GM12891 (cell line): ENCODE data around the gene HOXB1.

Source experiments
- DNase-seq: peaks from one replicate; pipeline ENCODE4 v3.0.0; 2011; ENCODE audit warnings: low spot score; ENCODE audit not compliant: insufficient read length
- FAIRE-seq: peaks from 2 replicates; lab custom pipeline; 2011; peaks lifted over from hg19 to GRCh38; lab: Jason Lieb, UNC
- PAX5 ChIP-seq: IDR thresholded peaks from 2 replicates; pipeline ENCODE4 v1.6.1; 2011; ENCODE audit warnings: low read length, moderate library complexity, mild to moderate bottlenecking; ENCODE audit not compliant: insufficient read depth, severe bottlenecking
- POLR2A ChIP-seq: IDR thresholded peaks from 2 replicates; pipeline ENCODE4 v1.6.1; 2011; ENCODE audit warnings: low read depth, low read length, control low read depth
- POLR2AphosphoS5 ChIP-seq: IDR thresholded peaks from 2 replicates; pipeline ENCODE4 v1.6.1; 2011; ENCODE audit warnings: low read depth, low read length, control low read depth
- POU2F2 ChIP-seq: IDR thresholded peaks from 2 replicates; pipeline ENCODE4 v1.6.1; 2011; ENCODE audit warnings: low read depth, mild to moderate bottlenecking, control low read depth, low read length, moderate library complexity
- SPI1 ChIP-seq: IDR thresholded peaks from 2 replicates; pipeline ENCODE4 v1.6.1; 2011; ENCODE audit warnings: low read depth, low read length, control low read depth
- TAF1 ChIP-seq: IDR thresholded peaks from 2 replicates; pipeline ENCODE4 v1.6.1; 2011; ENCODE audit warnings: low read depth, low read length, control low read depth

Gene HOXB1

DNA sequence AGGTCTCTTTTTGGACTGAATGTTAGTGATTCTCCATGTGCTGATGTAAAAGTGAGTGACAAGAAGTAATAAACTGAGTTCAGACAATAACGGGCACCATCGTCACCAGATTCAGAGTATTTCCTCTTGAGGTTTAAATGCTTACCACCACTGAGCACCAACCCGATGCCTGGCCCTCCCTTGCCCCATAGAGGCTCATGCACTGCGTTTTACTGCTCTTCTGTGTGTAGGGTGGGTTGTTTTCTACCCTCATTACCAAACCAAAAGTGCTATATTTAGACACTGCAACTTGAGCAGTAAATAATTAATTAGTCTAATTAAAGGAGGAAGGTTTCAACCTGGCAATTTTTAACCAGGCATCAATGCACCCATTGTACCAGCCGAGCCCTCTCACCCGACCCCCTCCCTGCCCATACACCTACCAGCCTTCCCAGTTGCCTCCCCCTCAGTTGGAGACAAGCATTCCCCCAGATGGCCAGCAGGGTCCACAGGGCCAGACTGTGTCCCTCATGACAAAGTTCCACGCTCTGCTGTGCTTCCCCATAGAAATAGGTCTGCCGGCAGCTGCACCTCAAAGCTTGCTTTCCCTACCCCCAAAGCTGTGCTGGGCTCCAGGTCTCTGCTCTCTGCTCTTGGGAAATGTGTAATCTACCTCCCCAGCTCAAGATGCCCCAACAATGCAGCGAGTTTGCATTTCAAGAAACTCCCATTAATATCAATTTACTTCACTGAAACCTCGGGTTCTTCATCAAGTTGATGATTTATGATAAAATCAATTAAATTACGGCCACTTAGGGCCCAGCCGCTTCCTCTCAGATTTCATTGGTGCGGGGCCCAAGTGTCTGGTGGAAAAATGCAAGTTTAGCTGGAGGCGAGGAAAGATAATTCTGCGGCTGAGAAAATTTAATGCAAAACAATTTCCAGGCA is 31.3 kb upstream of the HOXB1 start:
- no peak for DNase-seq
- no peak for TF ChIP-seq SPI1
- FAIRE-seq: no peak

- no peak for DNase-seq
- FAIRE-seq: no peak
- TF ChIP-seq SPI1: no peak
- TF ChIP-seq TAF1: no peak
- TF ChIP-seq POLR2AphosphoS5: no peak
- no peak for TF ChIP-seq PAX5
- no peak for TF ChIP-seq POLR2A
Measured at GRCh38 chr17:48559840-48560817, 29.3 kb upstream of the HOXB1 start.

DNA sequence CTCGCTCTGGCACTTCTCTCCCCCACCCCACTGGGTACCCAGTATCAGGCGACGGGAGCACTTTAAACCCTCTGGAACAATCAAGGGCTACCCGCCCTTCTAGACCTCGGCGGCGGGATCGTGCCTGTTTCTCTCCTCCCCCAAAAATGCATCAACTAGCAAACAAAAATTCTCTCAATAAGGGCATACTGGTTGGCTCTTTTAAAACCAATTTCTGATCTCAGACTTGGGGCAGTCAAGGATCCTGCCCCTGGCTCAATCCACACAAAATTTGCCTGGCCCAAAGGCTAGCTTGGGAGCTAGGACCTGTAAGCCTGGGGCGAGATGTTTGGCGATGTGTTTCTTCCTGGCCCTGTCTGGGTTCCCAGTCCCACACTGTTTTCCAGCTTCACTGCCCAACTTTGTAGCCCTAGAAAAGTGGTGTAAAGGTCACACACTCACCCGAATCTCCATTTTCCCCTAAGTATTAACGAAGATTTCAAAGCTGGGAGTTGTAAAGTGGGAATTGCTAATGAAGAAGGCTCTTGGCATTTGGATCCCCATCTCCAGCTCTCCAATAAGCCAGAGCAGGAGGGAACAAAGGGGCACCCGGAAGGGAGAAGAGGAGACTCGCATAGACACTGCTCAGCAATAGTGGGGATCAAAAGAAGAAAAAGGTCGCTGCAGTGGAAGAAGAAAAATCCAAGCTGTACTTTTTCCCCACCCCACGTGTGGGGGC is 28.5 kb upstream of the HOXB1 start:
- DNase-seq (no peak), FAIRE-seq (no peak)
- TF ChIP-seq POLR2AphosphoS5: no peak
- no peak for TF ChIP-seq POLR2A
- TF ChIP-seq PAX5: no peak
- TF ChIP-seq TAF1: no peak
- TF ChIP-seq POU2F2: no peak
- TF ChIP-seq SPI1: no peak

- TF ChIP-seq SPI1 (no peak), POU2F2 (no peak), POLR2A (no peak), PAX5 (no peak), POLR2AphosphoS5 (no peak), TAF1 (no peak)
- DNase-seq: no peak
- FAIRE-seq: no peak
Measured at GRCh38 chr17:48558831-48559121, 28.0 kb upstream of the HOXB1 start.

GRCh38 chr17:48558057-48558830 is 27.4 kb upstream of the HOXB1 start:
- TF ChIP-seq PAX5: no peak
- TF ChIP-seq POLR2AphosphoS5: no peak
- no peak for TF ChIP-seq POU2F2
- TF ChIP-seq POLR2A: no peak
- TF ChIP-seq SPI1: no peak
- TF ChIP-seq TAF1: no peak
- FAIRE-seq: no peak
- no peak for DNase-seq

DNA sequence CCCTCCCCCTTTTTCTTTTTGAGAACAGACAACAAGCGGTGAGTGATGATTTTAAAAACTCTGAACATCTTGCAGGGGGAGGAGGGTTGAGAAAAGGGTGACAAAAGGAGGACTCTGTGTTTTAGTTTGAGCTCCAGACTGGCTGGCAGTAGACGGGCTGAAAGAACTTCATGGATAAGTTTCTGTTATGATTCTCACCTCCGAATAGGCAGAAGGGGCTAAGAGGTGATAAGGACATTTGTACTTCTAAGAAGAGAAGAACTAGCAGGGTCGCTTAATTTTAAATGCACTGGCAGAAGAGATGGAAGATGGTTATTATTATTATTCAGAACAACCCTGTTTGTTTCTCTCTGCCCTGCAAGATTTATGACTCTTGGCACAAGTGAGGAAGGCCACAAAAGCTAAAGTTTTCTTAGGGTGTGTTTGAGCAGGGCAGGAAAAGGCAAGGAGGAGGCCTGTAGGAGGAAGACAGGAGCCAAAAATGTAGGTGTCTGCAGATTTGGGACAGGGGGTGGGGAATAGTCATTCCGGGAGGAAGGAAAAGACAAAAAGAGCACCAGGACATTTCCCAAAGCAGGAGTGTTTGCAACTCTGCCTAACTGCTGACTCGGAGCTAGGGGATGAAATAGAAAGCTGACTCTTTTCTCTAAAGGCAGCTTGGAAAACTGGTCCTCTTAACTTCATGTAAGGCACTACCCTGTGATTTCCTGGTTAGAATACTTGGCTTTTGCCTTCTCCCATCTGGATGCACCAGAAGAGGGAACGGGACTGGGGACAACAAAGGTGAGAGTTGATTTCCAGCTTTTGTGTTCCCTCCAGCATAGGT is 26.0 kb upstream of the HOXB1 start:
- no peak for TF ChIP-seq POU2F2
- no peak for TF ChIP-seq TAF1
- TF ChIP-seq PAX5: no peak
- no peak for TF ChIP-seq POLR2AphosphoS5
- TF ChIP-seq SPI1: no peak
- no peak for TF ChIP-seq POLR2A
- FAIRE-seq: no peak

DNA sequence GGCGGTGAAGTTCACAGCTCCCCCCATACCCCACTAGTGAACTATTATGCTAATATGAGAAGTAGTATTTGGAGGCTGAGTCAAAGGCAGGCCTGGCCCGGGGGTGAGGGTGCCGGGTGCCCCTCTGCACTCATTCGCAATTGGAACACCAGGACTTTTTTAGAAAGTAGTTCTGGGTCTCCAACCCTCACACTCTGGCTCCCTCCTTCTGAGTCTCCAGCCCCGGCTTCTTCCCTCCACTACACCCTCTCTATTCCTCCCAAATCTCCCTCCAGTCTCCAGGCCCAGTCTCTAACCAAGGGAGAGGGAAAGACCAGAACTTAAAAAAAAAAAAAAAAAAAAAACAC is 25.4 kb upstream of the HOXB1 start:
- TF ChIP-seq SPI1 (no peak), TAF1 (no peak), PAX5 (no peak), POLR2AphosphoS5 (no peak), POU2F2 (no peak)
- FAIRE-seq (no peak), DNase-seq (no peak)

More for the DNA sequence above, 26.0 kb upstream of the HOXB1 start:
- DNase-seq: no peak

DNA sequence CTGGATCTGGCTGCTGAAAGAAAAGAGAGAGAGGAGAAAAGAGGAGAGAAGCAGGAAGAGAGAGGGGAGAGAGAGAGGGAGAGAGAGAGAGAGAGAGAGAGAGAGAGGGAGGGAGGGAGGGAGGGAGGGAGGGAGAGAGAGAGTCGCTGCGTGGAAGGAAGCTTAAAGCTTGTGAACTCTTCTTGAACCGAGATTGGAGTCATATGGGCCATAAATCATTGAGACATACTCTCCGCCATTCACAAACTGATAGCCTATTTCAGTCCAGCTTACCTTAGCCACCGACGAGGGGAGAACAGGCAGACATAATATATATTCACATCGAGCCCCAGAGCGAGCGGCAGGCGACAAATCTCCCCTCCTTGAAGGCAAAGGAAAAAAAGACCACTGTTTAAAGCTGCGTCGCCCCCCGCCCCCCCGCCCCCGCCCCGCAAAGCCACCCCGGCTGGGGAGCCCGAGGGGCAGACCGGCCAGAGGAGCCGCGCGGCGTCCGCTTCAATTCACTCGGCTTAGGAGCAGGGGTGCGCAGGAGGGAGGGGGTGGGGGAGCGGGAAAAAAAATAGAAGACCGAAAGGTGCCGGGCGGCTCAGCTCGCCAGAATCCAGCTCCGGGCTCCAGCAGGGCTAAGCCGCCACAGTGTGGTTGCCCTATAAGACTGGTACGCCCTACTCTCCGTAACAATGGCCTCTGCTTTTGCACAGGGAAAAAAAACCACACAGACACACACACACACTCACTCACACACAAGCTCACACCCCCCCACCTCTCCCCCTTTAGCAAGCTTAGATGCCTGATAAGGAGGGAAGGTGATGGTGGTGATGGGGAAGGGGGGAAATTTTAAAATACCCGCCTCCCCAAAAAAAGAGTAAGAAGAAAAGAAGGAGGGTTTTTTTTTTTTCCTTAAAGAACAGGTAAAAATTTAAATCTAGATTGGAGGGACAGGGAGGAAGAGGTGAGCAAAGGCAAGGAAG is 24.7 kb upstream of the HOXB1 start:
- no peak for DNase-seq
- TF ChIP-seq SPI1: no peak
- no peak for TF ChIP-seq POLR2AphosphoS5
- TF ChIP-seq POU2F2: no peak
- TF ChIP-seq TAF1: no peak
- FAIRE-seq: peak; percentile 78
